K562 (cell line): ENCODE measurements around the gene BNIP1. TPM values are rescaled to one million over a fixed set of nuclear protein-coding genes. Genes with fewer than 3 reads are reported as not detected.
A peak's percentile ranks its signal among the peaks of the same experiment; 100 is the strongest.

ENCODE experiments used
- BRD4 ChIP-seq: fragments of 200-600 bp; sonication (generic); IDR thresholded peaks from 2 replicates; pipeline ENCODE4 v1.6.1; 2017; ENCODE audit warnings: inconsistent platforms
- CREB1 ChIP-seq, 2 experiments: sonication (generic) in 1 of 2; formaldehyde crosslinking in 1 of 2; IDR thresholded peaks; 2 replicates each; pipeline versions ENCODE4 v1.6.1 to v1.8.0; 2012 to 2022; ENCODE audit warnings: inconsistent platforms in 1 of 2, mild to moderate bottlenecking in 1 of 2, missing genetic modification reagents in 1 of 2, moderate library complexity in 1 of 2
- E2F3 ChIP-seq: fragments of 250-450 bp; sonication (Bioruptor Pico); IDR thresholded peaks from 2 replicates; pipeline ENCODE4 v1.4.0; 2020; ENCODE audit warnings: mild to moderate bottlenecking
- EP300 ChIP-seq: IDR thresholded peaks from 2 replicates; pipeline ENCODE4 v1.6.1; 2012; ENCODE audit warnings: low read length, improper control_type of control experiment
- PML ChIP-seq: IDR thresholded peaks from 2 replicates; pipeline ENCODE4 v1.6.1; 2012; ENCODE audit warnings: low read length, inconsistent platforms
- PRMT5 ChIP-seq: sonication (generic); formaldehyde crosslinking; IDR thresholded peaks from 2 replicates; pipeline ENCODE4 v1.5.0; 2020; ENCODE audit warnings: missing genetic modification reagents
- RBM34 ChIP-seq: fragments of 200-400 bp; formaldehyde crosslinking; IDR thresholded peaks from 2 replicates; pipeline ENCODE4 v1.6.1; 2018; ENCODE audit warnings: low read length, borderline replicate concordance; ENCODE audit not compliant: insufficient read depth
- SMARCA4 ChIP-seq: fragments of 450-650 bp; IDR thresholded peaks from 2 replicates; pipeline ENCODE4 v1.6.1; 2016
- THAP12 ChIP-seq: fragments of 250-450 bp; sonication (Bioruptor Pico); IDR thresholded peaks from 2 replicates; pipeline ENCODE4 v1.9.0; 2021; ENCODE audit warnings: mild to moderate bottlenecking, inconsistent platforms
- ZBTB17 ChIP-seq: fragments of 450-650 bp; formaldehyde crosslinking; IDR thresholded peaks from 2 replicates; pipeline ENCODE4 v1.4.0; 2020; ENCODE audit warnings: mild to moderate bottlenecking
- ZNF12 ChIP-seq: sonication (generic); formaldehyde crosslinking; IDR thresholded peaks from 2 replicates; pipeline ENCODE4 v1.4.0; 2020; ENCODE audit warnings: mild to moderate bottlenecking, missing genetic modification reagents
- ZNF324 ChIP-seq: fragments of 250-450 bp; sonication (Bioruptor Pico); IDR thresholded peaks from 2 replicates; pipeline ENCODE4 v1.4.0; 2020; ENCODE audit warnings: mild to moderate bottlenecking
- polyA plus RNA-seq, 8 experiments: library from polyadenylated mRNA; depleted of rRNA in 4 of 8; stranded (reverse) in 5 of 8; unstranded in 3 of 8; fragments of >200 nt; fragmentation: Nextera tagmentation in 2 of 8; fragmentation: Illumina TruSeq in 1 of 8; extraction: Ambion mirVana in 2 of 8; extraction: Trizol in 1 of 8; gene quantifications; 2 replicates each; pipeline versions ENCODE4 v1.2.1 to v1.2.3, GENCODE V29; 2011 to 2014; ENCODE audit warnings: inconsistent platforms in 1 of 8, missing spikeins in 1 of 8
- total RNA-seq, 7 experiments: library from RNA; depleted of rRNA in 6 of 7; stranded (reverse); fragments of >200 nt in 6 of 7; fragmentation: Illumina TruSeq in 2 of 7; extraction: Trizol in 2 of 7; gene quantifications; 2 replicates each; pipeline versions ENCODE4 v1.2.1 to v1.2.3, GENCODE V29; 2011 to 2021; ENCODE audit warnings: low replicate concordance in 1 of 7
- TF ChIP-seq, protein P1 (sequence below): fragments of 450-650 bp; conservative IDR thresholded peaks from 2 replicates; pipeline ENCODE4 v1.6.1; 2016; ENCODE audit warnings: missing genetic modification characterization, low read depth, mild to moderate bottlenecking, control low read depth, missing compliant biosample characterization
- TF ChIP-seq, protein P2 (sequence below): fragments of 450-650 bp; IDR thresholded peaks from 2 replicates; pipeline ENCODE4 v1.6.1; 2014; ENCODE audit warnings: low read depth, mild to moderate bottlenecking, moderate library complexity, borderline replicate concordance
- TF ChIP-seq, protein P3 (sequence below), 2 experiments: fragments of 450-650 bp; IDR thresholded peaks; 2 replicates each; pipeline ENCODE4 v1.6.1; 2018; ENCODE audit warnings: mild to moderate bottlenecking in 2 of 2, low read depth in 1 of 2; ENCODE audit not compliant: partially characterized antibody in 2 of 2

BNIP1 gene
- total and polyA plus RNA-seq, 9 of the 15 experiments (the other 6 are each of a cell fraction or from before 2014, with no cell fraction given), result 18.8 to 65.0 (median 26.2) TPM

- TF ChIP-seq, protein P1, sequence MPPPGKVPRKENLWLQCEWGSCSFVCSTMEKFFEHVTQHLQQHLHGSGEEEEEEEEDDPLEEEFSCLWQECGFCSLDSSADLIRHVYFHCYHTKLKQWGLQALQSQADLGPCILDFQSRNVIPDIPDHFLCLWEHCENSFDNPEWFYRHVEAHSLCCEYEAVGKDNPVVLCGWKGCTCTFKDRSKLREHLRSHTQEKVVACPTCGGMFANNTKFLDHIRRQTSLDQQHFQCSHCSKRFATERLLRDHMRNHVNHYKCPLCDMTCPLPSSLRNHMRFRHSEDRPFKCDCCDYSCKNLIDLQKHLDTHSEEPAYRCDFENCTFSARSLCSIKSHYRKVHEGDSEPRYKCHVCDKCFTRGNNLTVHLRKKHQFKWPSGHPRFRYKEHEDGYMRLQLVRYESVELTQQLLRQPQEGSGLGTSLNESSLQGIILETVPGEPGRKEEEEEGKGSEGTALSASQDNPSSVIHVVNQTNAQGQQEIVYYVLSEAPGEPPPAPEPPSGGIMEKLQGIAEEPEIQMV, result 0 out of 2 replicates have a peak, but pooled peaks have one; percentile 57
- TF ChIP-seq EP300 (peak; percentile 39; the same call in 1 of the 2 replicates), PML (peak; percentile 41; the same call in 1 of the 2 replicates), E2F3 (CRISPR knock-in tag) (no peak), SMARCA4 (0 out of 2 replicates have a peak, but pooled peaks have one; percentile 28), ZNF324 (no peak), THAP12 (CRISPR knock-in tag) (no peak), BRD4 (no peak), ZNF12 (CRISPR knock-in tag) (no peak), PRMT5 (CRISPR knock-in tag) (no peak), ZBTB17 (no peak), CREB1 (IDR thresholded peaks at IDR 0.05) (peak; percentile 62), CREB1 (CRISPR knock-in tag; IDR thresholded peaks at IDR 0.05) (peak; percentile 72), RBM34 (no peak)
- TF ChIP-seq, protein P2, sequence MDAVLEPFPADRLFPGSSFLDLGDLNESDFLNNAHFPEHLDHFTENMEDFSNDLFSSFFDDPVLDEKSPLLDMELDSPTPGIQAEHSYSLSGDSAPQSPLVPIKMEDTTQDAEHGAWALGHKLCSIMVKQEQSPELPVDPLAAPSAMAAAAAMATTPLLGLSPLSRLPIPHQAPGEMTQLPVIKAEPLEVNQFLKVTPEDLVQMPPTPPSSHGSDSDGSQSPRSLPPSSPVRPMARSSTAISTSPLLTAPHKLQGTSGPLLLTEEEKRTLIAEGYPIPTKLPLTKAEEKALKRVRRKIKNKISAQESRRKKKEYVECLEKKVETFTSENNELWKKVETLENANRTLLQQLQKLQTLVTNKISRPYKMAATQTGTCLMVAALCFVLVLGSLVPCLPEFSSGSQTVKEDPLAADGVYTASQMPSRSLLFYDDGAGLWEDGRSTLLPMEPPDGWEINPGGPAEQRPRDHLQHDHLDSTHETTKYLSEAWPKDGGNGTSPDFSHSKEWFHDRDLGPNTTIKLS, result peak; percentile 89
- TF ChIP-seq, protein P3, sequence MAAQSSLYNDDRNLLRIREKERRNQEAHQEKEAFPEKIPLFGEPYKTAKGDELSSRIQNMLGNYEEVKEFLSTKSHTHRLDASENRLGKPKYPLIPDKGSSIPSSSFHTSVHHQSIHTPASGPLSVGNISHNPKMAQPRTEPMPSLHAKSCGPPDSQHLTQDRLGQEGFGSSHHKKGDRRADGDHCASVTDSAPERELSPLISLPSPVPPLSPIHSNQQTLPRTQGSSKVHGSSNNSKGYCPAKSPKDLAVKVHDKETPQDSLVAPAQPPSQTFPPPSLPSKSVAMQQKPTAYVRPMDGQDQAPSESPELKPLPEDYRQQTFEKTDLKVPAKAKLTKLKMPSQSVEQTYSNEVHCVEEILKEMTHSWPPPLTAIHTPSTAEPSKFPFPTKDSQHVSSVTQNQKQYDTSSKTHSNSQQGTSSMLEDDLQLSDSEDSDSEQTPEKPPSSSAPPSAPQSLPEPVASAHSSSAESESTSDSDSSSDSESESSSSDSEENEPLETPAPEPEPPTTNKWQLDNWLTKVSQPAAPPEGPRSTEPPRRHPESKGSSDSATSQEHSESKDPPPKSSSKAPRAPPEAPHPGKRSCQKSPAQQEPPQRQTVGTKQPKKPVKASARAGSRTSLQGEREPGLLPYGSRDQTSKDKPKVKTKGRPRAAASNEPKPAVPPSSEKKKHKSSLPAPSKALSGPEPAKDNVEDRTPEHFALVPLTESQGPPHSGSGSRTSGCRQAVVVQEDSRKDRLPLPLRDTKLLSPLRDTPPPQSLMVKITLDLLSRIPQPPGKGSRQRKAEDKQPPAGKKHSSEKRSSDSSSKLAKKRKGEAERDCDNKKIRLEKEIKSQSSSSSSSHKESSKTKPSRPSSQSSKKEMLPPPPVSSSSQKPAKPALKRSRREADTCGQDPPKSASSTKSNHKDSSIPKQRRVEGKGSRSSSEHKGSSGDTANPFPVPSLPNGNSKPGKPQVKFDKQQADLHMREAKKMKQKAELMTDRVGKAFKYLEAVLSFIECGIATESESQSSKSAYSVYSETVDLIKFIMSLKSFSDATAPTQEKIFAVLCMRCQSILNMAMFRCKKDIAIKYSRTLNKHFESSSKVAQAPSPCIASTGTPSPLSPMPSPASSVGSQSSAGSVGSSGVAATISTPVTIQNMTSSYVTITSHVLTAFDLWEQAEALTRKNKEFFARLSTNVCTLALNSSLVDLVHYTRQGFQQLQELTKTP (IDR thresholded peaks at IDR 0.05; ENCODE audit: low read depth in 1 of 2, partially characterized antibody in 2 of 2), result peak; percentile 63 to 65
Observed at GRCh38 chr5:173144200-173145176, at the start of gene BNIP1 (continued).
